ENCODE results near the gene PRUNE2. TPM values are rescaled to one million over a fixed set of nuclear protein-coding genes. Genes with fewer than 3 reads are reported as not detected.
"Not testable (repeated sequence)": the region's sequence is repeated elsewhere in the genome, so short reads cannot be mapped to it uniquely, and the experiment has no call there.

Gene PRUNE2
- total and polyA plus RNA-seq, 2 of the 13 experiments (the other 11 are each of a cell fraction or from before 2014, with no cell fraction given), result 0.02 TPM; not detected in 1

DNA sequence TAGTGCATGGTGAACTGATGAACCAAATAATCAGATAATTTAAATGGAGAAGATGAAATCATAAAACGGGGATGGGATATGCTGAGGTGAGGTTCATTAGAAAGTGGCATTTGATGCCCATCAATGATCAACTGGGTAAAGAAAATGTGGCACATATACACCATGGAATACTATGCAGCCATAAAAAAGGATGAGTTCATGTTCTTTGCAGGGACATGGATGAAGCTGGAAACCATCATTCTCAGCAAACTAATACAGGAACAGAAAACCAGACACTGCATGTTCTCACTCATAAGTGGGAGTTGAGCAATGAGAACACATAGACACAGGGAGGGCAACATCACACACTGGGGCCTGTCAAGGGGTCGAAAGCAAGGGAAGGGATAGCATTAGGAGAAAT is 47.7 kb downstream of the PRUNE2 start:
- H2AFZ ChIP-seq (ENCODE audit: low read length); H3K4me3 ChIP-seq (replicated peaks in 1 of 3; ENCODE audit: insufficient read depth in 1 of 3, low read depth in 2 of 3, low read length in 3 of 3); DNase-seq (ENCODE audit: low spot score); CTCF ChIA-PET (ENCODE audit: low intra/inter-chr PET ratio, low total read pairs); H3K36me3 ChIP-seq (replicated peaks in 1 of 2; ENCODE audit: control insufficient read depth in 1 of 2, insufficient read depth in 2 of 2, low read length in 2 of 2); H3K4me1 ChIP-seq (ENCODE audit: insufficient read depth, low read length); FAIRE-seq; intact Hi-C loops (cut with micrococcal nuclease; ENCODE audit: unreplicated experiment); ATAC-seq; POLR2A ChIA-PET; H4K20me1 ChIP-seq (ENCODE audit: insufficient read depth, low read length); BruUV-seq (replicated peaks); H3K9ac ChIP-seq (ENCODE audit: insufficient read depth, low read depth, low read length); H3K27ac ChIP-seq (ENCODE audit: extremely low read length, insufficient read depth, low read length); in situ Hi-C loops (cut with HindIII; ENCODE audit: extremely low pct_ligation_motif_present, low pct_unique_long_range_greater_than_20kb); H3K4me2 ChIP-seq (ENCODE audit: low read depth, low read length); H3K9me3 ChIP-seq (ENCODE audit: low read length); H3K79me2 ChIP-seq (ENCODE audit: insufficient read depth, low read length); H3K27me3 ChIP-seq (ENCODE audit: control insufficient read depth in 1 of 2, insufficient read depth in 2 of 2, low read length in 2 of 2): not testable (repeated sequence)
- 0% methylated on average over 2 of the region's 2 CpGs for WGBS (ENCODE audit: low lambda C conversion rate)

DNA sequence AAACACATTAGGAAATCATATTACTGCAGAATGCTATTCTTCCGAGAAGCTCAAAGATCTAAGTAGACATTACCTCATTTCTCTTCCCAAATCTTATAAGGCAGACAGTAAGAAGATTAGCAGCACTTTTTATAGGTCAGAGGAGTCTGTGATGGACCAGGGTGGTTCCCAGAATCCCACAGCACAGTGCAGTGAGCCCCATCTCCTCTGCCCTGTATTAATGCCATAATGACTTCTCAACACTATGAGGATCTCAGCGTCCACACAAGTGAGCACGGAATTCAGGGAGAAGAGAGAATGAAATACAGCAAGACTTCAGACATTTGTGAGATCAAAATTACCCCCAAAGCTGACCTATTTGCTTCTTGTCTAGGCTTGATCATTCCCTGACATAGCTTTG is 49.9 kb downstream of the PRUNE2 start:
- in situ Hi-C loops (cut with HindIII; ENCODE audit: extremely low pct_ligation_motif_present, low pct_unique_long_range_greater_than_20kb), result no loop called here
- ATAC-seq (no peak), DNase-seq (ENCODE audit: low spot score) (no peak), FAIRE-seq (no peak)
- no peaks in the 10 kb centered on the region for H3K4me1 ChIP-seq (ENCODE audit: insufficient read depth, low read length)
- 19% methylated on average over 3 of the region's 3 CpGs for WGBS (ENCODE audit: low lambda C conversion rate)
- no peak overlapping the region for H3K4me3 ChIP-seq (replicated peaks in 1 of 3; ENCODE audit: insufficient read depth in 1 of 3, low read depth in 2 of 3, low read length in 3 of 3)
- H4K20me1 ChIP-seq (ENCODE audit: insufficient read depth, low read length), result no peaks in the 10 kb centered on the region
- CTCF ChIA-PET (ENCODE audit: low intra/inter-chr PET ratio, low total read pairs), result no interaction called here
- no peaks in the 10 kb centered on the region for H3K36me3 ChIP-seq (replicated peaks in 1 of 2; ENCODE audit: control insufficient read depth in 1 of 2, insufficient read depth in 2 of 2, low read length in 2 of 2)
- no peak overlapping the region for H2AFZ ChIP-seq (ENCODE audit: low read length)
- no peaks in the 10 kb centered on the region for H3K79me2 ChIP-seq (ENCODE audit: insufficient read depth, low read length)
- POLR2A ChIA-PET, result no interaction called here
- BruUV-seq (replicated peaks), result no TSS peak
- no peak overlapping the region for H3K4me2 ChIP-seq (ENCODE audit: low read depth, low read length)
- intact Hi-C loops (cut with micrococcal nuclease; ENCODE audit: unreplicated experiment), result no loop called here
- H3K27ac ChIP-seq (ENCODE audit: extremely low read length, insufficient read depth, low read length), result no peak overlapping the region
- TF ChIP-seq NFE2L2 (IDR thresholded peaks at IDR 0.05; ENCODE audit: low read length), result no peak
- no peak overlapping the region for H3K9ac ChIP-seq (ENCODE audit: insufficient read depth, low read depth, low read length)
- H3K9me3 ChIP-seq (ENCODE audit: low read length), result no peaks in the 10 kb centered on the region
- no peaks in the 10 kb centered on the region for H3K27me3 ChIP-seq (ENCODE audit: control insufficient read depth in 1 of 2, insufficient read depth in 2 of 2, low read length in 2 of 2)

DNA sequence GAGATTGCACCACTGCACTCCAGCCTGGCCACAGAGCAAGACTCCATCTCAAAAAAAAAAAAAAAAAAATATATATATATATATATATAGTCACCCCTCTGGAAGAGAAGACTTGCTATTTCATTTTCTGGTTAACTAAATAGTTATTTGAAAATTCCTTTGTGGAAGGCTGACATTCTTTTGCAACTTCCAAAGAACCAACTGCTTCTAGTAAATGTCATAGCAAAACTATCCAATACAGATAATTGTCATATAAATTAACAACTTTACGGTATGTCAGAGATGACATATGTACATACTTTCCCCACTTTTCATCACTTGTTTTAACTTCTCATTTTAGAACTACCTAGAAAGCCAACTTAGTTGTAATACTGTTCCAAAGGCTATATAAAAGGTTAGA is 50.9 kb downstream of the PRUNE2 start:
- TF ChIP-seq, protein P1, sequence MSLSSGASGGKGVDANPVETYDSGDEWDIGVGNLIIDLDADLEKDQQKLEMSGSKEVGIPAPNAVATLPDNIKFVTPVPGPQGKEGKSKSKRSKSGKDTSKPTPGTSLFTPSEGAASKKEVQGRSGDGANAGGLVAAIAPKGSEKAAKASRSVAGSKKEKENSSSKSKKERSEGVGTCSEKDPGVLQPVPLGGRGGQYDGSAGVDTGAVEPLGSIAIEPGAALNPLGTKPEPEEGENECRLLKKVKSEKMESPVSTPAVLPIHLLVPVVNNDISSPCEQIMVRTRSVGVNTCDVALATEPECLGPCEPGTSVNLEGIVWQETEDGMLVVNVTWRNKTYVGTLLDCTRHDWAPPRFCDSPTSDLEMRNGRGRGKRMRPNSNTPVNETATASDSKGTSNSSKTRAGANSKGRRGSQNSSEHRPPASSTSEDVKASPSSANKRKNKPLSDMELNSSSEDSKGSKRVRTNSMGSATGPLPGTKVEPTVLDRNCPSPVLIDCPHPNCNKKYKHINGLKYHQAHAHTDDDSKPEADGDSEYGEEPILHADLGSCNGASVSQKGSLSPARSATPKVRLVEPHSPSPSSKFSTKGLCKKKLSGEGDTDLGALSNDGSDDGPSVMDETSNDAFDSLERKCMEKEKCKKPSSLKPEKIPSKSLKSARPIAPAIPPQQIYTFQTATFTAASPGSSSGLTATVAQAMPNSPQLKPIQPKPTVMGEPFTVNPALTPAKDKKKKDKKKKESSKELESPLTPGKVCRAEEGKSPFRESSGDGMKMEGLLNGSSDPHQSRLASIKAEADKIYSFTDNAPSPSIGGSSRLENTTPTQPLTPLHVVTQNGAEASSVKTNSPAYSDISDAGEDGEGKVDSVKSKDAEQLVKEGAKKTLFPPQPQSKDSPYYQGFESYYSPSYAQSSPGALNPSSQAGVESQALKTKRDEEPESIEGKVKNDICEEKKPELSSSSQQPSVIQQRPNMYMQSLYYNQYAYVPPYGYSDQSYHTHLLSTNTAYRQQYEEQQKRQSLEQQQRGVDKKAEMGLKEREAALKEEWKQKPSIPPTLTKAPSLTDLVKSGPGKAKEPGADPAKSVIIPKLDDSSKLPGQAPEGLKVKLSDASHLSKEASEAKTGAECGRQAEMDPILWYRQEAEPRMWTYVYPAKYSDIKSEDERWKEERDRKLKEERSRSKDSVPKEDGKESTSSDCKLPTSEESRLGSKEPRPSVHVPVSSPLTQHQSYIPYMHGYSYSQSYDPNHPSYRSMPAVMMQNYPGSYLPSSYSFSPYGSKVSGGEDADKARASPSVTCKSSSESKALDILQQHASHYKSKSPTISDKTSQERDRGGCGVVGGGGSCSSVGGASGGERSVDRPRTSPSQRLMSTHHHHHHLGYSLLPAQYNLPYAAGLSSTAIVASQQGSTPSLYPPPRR (CRISPR knock-in tag; IDR thresholded peaks at IDR 0.05; ENCODE audit: borderline replicate concordance), result no peak
- H3K4me1 ChIP-seq (ENCODE audit: insufficient read depth, low read length), result no peaks in the 10 kb centered on the region
- no peak overlapping the region for H3K9ac ChIP-seq (ENCODE audit: insufficient read depth, low read depth, low read length)
- in situ Hi-C loops (cut with HindIII; ENCODE audit: extremely low pct_ligation_motif_present, low pct_unique_long_range_greater_than_20kb), result no loop called here
- no peak overlapping the region for H3K27ac ChIP-seq (ENCODE audit: extremely low read length, insufficient read depth, low read length)
- no peak overlapping the region for H3K4me2 ChIP-seq (ENCODE audit: low read depth, low read length)
- WGBS (ENCODE audit: low lambda C conversion rate), result 41% methylated on average over 1 of the region's 1 CpG
- no peaks in the 10 kb centered on the region for H3K79me2 ChIP-seq (ENCODE audit: insufficient read depth, low read length)
- FAIRE-seq (no peak), ATAC-seq (no peak), DNase-seq (ENCODE audit: low spot score) (no peak)
- no peaks in the 10 kb centered on the region for H3K27me3 ChIP-seq (ENCODE audit: control insufficient read depth in 1 of 2, insufficient read depth in 2 of 2, low read length in 2 of 2)
- CTCF ChIA-PET (ENCODE audit: low intra/inter-chr PET ratio, low total read pairs), result no interaction called here
- H2AFZ ChIP-seq (ENCODE audit: low read length), result no peak overlapping the region
- no peaks in the 10 kb centered on the region for H4K20me1 ChIP-seq (ENCODE audit: insufficient read depth, low read length)
- no peak overlapping the region for H3K4me3 ChIP-seq (replicated peaks in 1 of 3; ENCODE audit: insufficient read depth in 1 of 3, low read depth in 2 of 3, low read length in 3 of 3)
- H3K9me3 ChIP-seq (ENCODE audit: low read length), result no peaks in the 10 kb centered on the region
- no peaks in the 10 kb centered on the region for H3K36me3 ChIP-seq (replicated peaks in 1 of 2; ENCODE audit: control insufficient read depth in 1 of 2, insufficient read depth in 2 of 2, low read length in 2 of 2)
- BruUV-seq (replicated peaks), result no TSS peak
- intact Hi-C loops (cut with micrococcal nuclease; ENCODE audit: unreplicated experiment), result no loop called here
- POLR2A ChIA-PET, result no interaction called here

Data from HepG2 (cell line).